ENCODE data around the gene CCDC74A. TPM values are rescaled to one million over a fixed set of nuclear protein-coding genes. Genes with fewer than 3 reads are reported as not detected.
"Not testable (repeated sequence)": the region's sequence is repeated elsewhere in the genome, so short reads cannot be mapped to it uniquely, and the experiment has no call there.

Gene CCDC74A
- total RNA-seq, 5 donors from 2014 or later (not counting 1 experiment from before 2014, with no cell fraction given): 0.90 to 4.0 (median 2.3) TPM

DNA sequence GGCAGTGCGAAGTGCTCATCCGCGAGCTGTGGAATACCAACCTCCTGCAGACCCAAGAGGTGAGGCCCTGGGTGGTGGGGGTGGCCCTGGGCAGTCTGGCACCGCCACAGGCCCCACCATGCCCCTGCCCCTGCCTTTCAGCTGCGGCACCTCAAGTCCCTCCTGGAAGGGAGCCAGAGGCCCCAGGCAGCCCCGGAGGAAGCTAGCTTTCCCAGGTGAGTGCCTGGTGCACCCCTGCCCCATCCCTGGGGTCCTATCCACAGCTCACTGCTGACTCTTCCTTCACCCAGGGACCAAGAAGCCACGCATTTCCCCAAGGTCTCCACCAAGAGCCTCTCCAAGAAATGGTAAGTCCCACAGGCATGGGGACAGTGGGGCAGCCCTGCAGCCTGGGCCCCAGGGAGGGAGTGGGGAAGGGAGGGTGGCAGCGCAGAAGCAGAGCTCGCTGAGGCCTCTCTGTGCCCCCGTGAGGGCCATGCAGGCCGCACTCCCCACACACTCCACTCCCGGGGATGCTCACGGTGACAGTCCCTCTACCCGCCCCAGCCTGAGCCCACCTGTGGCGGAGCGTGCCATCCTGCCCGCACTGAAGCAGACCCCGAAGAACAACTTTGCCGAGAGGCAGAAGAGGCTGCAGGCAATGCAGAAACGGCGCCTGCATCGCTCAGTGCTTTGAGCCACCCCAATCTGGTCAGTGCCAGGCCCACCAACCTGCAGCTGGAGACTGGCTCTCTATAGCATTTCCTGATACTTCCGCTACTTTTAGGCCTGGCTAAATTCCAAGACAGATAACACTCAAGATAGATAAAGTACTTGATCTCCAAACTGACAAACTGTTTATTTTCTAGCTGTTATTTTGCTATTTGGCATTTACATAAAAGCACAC, 5.3 kb downstream of the CCDC74A start:
- H3K36me3 ChIP-seq (ENCODE audit: control insufficient read depth in 2 of 2, extremely low read depth in 1 of 2, insufficient read depth in 1 of 2, low read length in 1 of 2); ATAC-seq (replicated peaks in 1 of 4); H3K27ac Mint-ChIP-seq; H3K36me3 Mint-ChIP-seq; H3K9me3 Mint-ChIP-seq; POLR2A ChIA-PET; CTCF ChIA-PET; H3K27me3 Mint-ChIP-seq; H3K9me3 ChIP-seq; H3K27ac ChIP-seq (ENCODE audit: low read length); DNase-seq; H3K27me3 ChIP-seq (replicated peaks in 1 of 2; ENCODE audit: control insufficient read depth in 2 of 2, extremely low read depth in 1 of 2, insufficient read depth in 2 of 2, low read length in 1 of 2); H3K4me3 Mint-ChIP-seq; H3K4me3 ChIP-seq (ENCODE audit: control insufficient read depth in 1 of 2, extremely low read depth in 1 of 2, low read length in 1 of 2): not testable (repeated sequence)
- peaks cover 6 to 11% (median 9%) of the 10 kb centered on the region in 3 donors for H3K4me1 Mint-ChIP-seq
- WGBS (ENCODE audit: insufficient coverage): 95% methylated on average over 7 of the region's 23 CpGs
- H3K4me1 ChIP-seq (ENCODE audit: control insufficient read depth in 1 of 2, extremely low read depth in 1 of 2, insufficient read depth in 2 of 2, low read length in 2 of 2): peaks cover 0 to 17% of the 10 kb centered on the region in 2 experiments

- H3K36me3 Mint-ChIP-seq; H3K27ac ChIP-seq (ENCODE audit: low read length); H3K4me1 Mint-ChIP-seq; H3K36me3 ChIP-seq (ENCODE audit: control insufficient read depth in 2 of 2, extremely low read depth in 1 of 2, insufficient read depth in 1 of 2, low read length in 1 of 2); H3K4me3 Mint-ChIP-seq; H3K4me3 ChIP-seq (ENCODE audit: control insufficient read depth in 1 of 2, extremely low read depth in 1 of 2, low read length in 1 of 2); H3K27ac Mint-ChIP-seq; H3K27me3 ChIP-seq (replicated peaks in 1 of 2; ENCODE audit: control insufficient read depth in 2 of 2, extremely low read depth in 1 of 2, insufficient read depth in 2 of 2, low read length in 1 of 2); POLR2A ChIA-PET; ATAC-seq (replicated peaks in 1 of 4); CTCF ChIA-PET; H3K9me3 Mint-ChIP-seq; H3K27me3 Mint-ChIP-seq; DNase-seq; H3K9me3 ChIP-seq: not testable (repeated sequence)
- 88% methylated on average over 9 of the region's 17 CpGs for WGBS (ENCODE audit: insufficient coverage)
- peaks cover 0 to 10% of the 10 kb centered on the region in 2 experiments for H3K4me1 ChIP-seq (ENCODE audit: control insufficient read depth in 1 of 2, extremely low read depth in 1 of 2, insufficient read depth in 2 of 2, low read length in 2 of 2)
These were observed 6.1 kb downstream of the CCDC74A start for GRCh38 chr2:131533609-131534316.

- H3K9me3 ChIP-seq; DNase-seq; H3K36me3 ChIP-seq (ENCODE audit: control insufficient read depth in 2 of 2, extremely low read depth in 1 of 2, insufficient read depth in 1 of 2, low read length in 1 of 2); POLR2A ChIA-PET; H3K4me3 ChIP-seq (ENCODE audit: control insufficient read depth in 1 of 2, extremely low read depth in 1 of 2, low read length in 1 of 2); H3K4me1 Mint-ChIP-seq; H3K27me3 ChIP-seq (replicated peaks in 1 of 2; ENCODE audit: control insufficient read depth in 2 of 2, extremely low read depth in 1 of 2, insufficient read depth in 2 of 2, low read length in 1 of 2); H3K4me1 ChIP-seq (ENCODE audit: control insufficient read depth in 1 of 2, extremely low read depth in 1 of 2, insufficient read depth in 2 of 2, low read length in 2 of 2); H3K9me3 Mint-ChIP-seq; H3K27ac Mint-ChIP-seq; H3K4me3 Mint-ChIP-seq; H3K27me3 Mint-ChIP-seq; H3K36me3 Mint-ChIP-seq; H3K27ac ChIP-seq (ENCODE audit: low read length); ATAC-seq (replicated peaks in 1 of 4); CTCF ChIA-PET: not testable (repeated sequence)
- no CpG with 5 or more reads among the region's 13 CpGs for WGBS (ENCODE audit: insufficient coverage)
These were observed 6.6 kb downstream of the CCDC74A start for GRCh38 chr2:131534317-131534672.

GRCh38 chr2:131534965-131535364, 7.3 kb downstream of the CCDC74A start:
- not testable (repeated sequence) for H3K27me3 Mint-ChIP-seq

GRCh38 chr2:131535526-131535925, 7.8 kb downstream of the CCDC74A start:
- H3K4me1 ChIP-seq (ENCODE audit: control insufficient read depth in 1 of 2, extremely low read depth in 1 of 2, insufficient read depth in 2 of 2, low read length in 2 of 2): no peaks in the 10 kb centered on the region
- no peak overlapping the region for H3K4me3 ChIP-seq (ENCODE audit: control insufficient read depth in 1 of 2, extremely low read depth in 1 of 2, low read length in 1 of 2)
- Mint-ChIP-seq H3K4me1 (no peaks in the 10 kb centered on the region), H3K36me3 (no peaks in the 10 kb centered on the region), H3K9me3 (no peaks in the 10 kb centered on the region), H3K4me3 (no peak overlapping the region), H3K27ac (no peak overlapping the region), H3K27me3 (no peaks in the 10 kb centered on the region)
- DNase-seq (no peak), ATAC-seq (replicated peaks in 1 of 4) (no peak)
- ChIA-PET POLR2A (no interaction called here), CTCF (no interaction called here)
- no peaks in the 10 kb centered on the region for H3K36me3 ChIP-seq (ENCODE audit: control insufficient read depth in 2 of 2, extremely low read depth in 1 of 2, insufficient read depth in 1 of 2, low read length in 1 of 2)
- no peaks in the 10 kb centered on the region for H3K27me3 ChIP-seq (replicated peaks in 1 of 2; ENCODE audit: control insufficient read depth in 2 of 2, extremely low read depth in 1 of 2, insufficient read depth in 2 of 2, low read length in 1 of 2)
- H3K9me3 ChIP-seq: no peaks in the 10 kb centered on the region
- H3K27ac ChIP-seq (ENCODE audit: low read length): no peak overlapping the region
- 88% methylated on average over 1 of the region's 4 CpGs for WGBS (ENCODE audit: insufficient coverage)

More at GRCh38 chr2:131534965-131535364, 7.3 kb downstream of the CCDC74A start:
- H3K27ac Mint-ChIP-seq; ATAC-seq (replicated peaks in 1 of 4); H3K4me3 Mint-ChIP-seq; H3K4me1 Mint-ChIP-seq; H3K9me3 Mint-ChIP-seq; H3K27me3 ChIP-seq (replicated peaks in 1 of 2; ENCODE audit: control insufficient read depth in 2 of 2, extremely low read depth in 1 of 2, insufficient read depth in 2 of 2, low read length in 1 of 2); H3K4me3 ChIP-seq (ENCODE audit: control insufficient read depth in 1 of 2, extremely low read depth in 1 of 2, low read length in 1 of 2); H3K4me1 ChIP-seq (ENCODE audit: control insufficient read depth in 1 of 2, extremely low read depth in 1 of 2, insufficient read depth in 2 of 2, low read length in 2 of 2); H3K36me3 Mint-ChIP-seq; H3K9me3 ChIP-seq; CTCF ChIA-PET; H3K27ac ChIP-seq (ENCODE audit: low read length); H3K36me3 ChIP-seq (ENCODE audit: control insufficient read depth in 2 of 2, extremely low read depth in 1 of 2, insufficient read depth in 1 of 2, low read length in 1 of 2); DNase-seq; POLR2A ChIA-PET: not testable (repeated sequence)
- 80% methylated on average over 1 of the region's 11 CpGs for WGBS (ENCODE audit: insufficient coverage)

GRCh38 chr2:131535951-131536826, 8.5 kb downstream of the CCDC74A start:
- POLR2A ChIA-PET; H3K4me3 Mint-ChIP-seq; H3K4me1 ChIP-seq (ENCODE audit: control insufficient read depth in 1 of 2, extremely low read depth in 1 of 2, insufficient read depth in 2 of 2, low read length in 2 of 2); H3K27ac ChIP-seq (ENCODE audit: low read length); H3K9me3 ChIP-seq; ATAC-seq (replicated peaks in 1 of 4); H3K27me3 Mint-ChIP-seq; DNase-seq; H3K27me3 ChIP-seq (replicated peaks in 1 of 2; ENCODE audit: control insufficient read depth in 2 of 2, extremely low read depth in 1 of 2, insufficient read depth in 2 of 2, low read length in 1 of 2); H3K27ac Mint-ChIP-seq; H3K4me1 Mint-ChIP-seq; H3K4me3 ChIP-seq (ENCODE audit: control insufficient read depth in 1 of 2, extremely low read depth in 1 of 2, low read length in 1 of 2); H3K36me3 Mint-ChIP-seq; H3K9me3 Mint-ChIP-seq; CTCF ChIA-PET; H3K36me3 ChIP-seq (ENCODE audit: control insufficient read depth in 2 of 2, extremely low read depth in 1 of 2, insufficient read depth in 1 of 2, low read length in 1 of 2): not testable (repeated sequence)
- WGBS (ENCODE audit: insufficient coverage): 87% methylated on average over 14 of the region's 21 CpGs

Measured in T-cell (primary cell).